Mesenchymal stem cell (in vitro differentiated cells and primary cell): Measurements from ENCODE around the gene NUP93.

Source experiments
- DNase-seq: peaks from one replicate; pipeline ENCODE4 v3.0.0-alpha.2; 2013
- H2AFZ ChIP-seq: one replicate; pipeline ENCODE4 v1.6.1; 2013; ENCODE audit warnings: low read depth, mild to moderate bottlenecking, control low read depth, inconsistent platforms, low read length, moderate library complexity
- H2AK5ac ChIP-seq: 2 replicates; pipeline ENCODE4 v1.6.1; 2013; ENCODE audit warnings: low read length, moderate library complexity, mild to moderate bottlenecking, inconsistent platforms; ENCODE audit not compliant: severe bottlenecking
- H2BK120ac ChIP-seq: one replicate; pipeline ENCODE4 v1.6.1; 2013; ENCODE audit warnings: low read depth, mild to moderate bottlenecking, inconsistent platforms, low read length, moderate library complexity
- H2BK12ac ChIP-seq, 2 experiments: one replicate each; pipeline ENCODE4 v1.6.1; 2013; ENCODE audit warnings: inconsistent platforms in 2 of 2, low read length in 2 of 2, mild to moderate bottlenecking in 2 of 2, moderate library complexity in 2 of 2, control low read depth in 1 of 2
- H2BK15ac ChIP-seq: one replicate; pipeline ENCODE4 v1.6.1; 2013; ENCODE audit warnings: mild to moderate bottlenecking, low read depth, inconsistent platforms; ENCODE audit not compliant: poor library complexity, severe bottlenecking
- H2BK5ac ChIP-seq: 2 replicates; pipeline ENCODE4 v1.6.1; 2013; ENCODE audit warnings: low read depth, mild to moderate bottlenecking, low read length, control low read depth, inconsistent platforms; ENCODE audit not compliant: poor library complexity, severe bottlenecking
- H3K14ac ChIP-seq, 2 experiments: one replicate each; pipeline ENCODE4 v1.6.1; 2013; ENCODE audit warnings: inconsistent platforms in 2 of 2, low read length in 2 of 2, control low read depth in 1 of 2, mild to moderate bottlenecking in 1 of 2, moderate library complexity in 1 of 2
- H3K18ac ChIP-seq, 2 experiments: one replicate each; pipeline ENCODE4 v1.6.1; 2013; ENCODE audit warnings: inconsistent platforms in 2 of 2, low read length in 2 of 2, control low read depth in 1 of 2, low read depth in 1 of 2, mild to moderate bottlenecking in 1 of 2
- H3K23ac ChIP-seq, 2 experiments: one replicate each; pipeline ENCODE4 v1.6.1; 2013; ENCODE audit warnings: inconsistent platforms in 2 of 2, low read length in 2 of 2, mild to moderate bottlenecking in 2 of 2, moderate library complexity in 2 of 2, control low read depth in 1 of 2
- H3K27ac ChIP-seq: 2 replicates; pipeline ENCODE4 v1.5.1; 2013; ENCODE audit warnings: mild to moderate bottlenecking, moderate library complexity, low read length, control low read depth, inconsistent platforms; ENCODE audit not compliant: poor library complexity, severe bottlenecking
- H3K27me3 ChIP-seq, 2 experiments: 2 replicates each; pipeline versions ENCODE4 v1.6.1 to v1.7.0; 2013; ENCODE audit warnings: low read length in 2 of 2, mild to moderate bottlenecking in 2 of 2, moderate library complexity in 2 of 2, control low read depth in 1 of 2, inconsistent platforms in 1 of 2; ENCODE audit not compliant: control insufficient read depth in 1 of 2, insufficient read depth in 1 of 2
- H3K36me3 ChIP-seq, 2 experiments: 2 replicates each; pipeline versions ENCODE4 v1.6.1 to v1.7.0; 2013; ENCODE audit warnings: low read length in 2 of 2, control low read depth in 1 of 2, inconsistent platforms in 1 of 2, low read depth in 1 of 2, mild to moderate bottlenecking in 1 of 2; ENCODE audit not compliant: insufficient read depth in 2 of 2, control insufficient read depth in 1 of 2
- H3K4ac ChIP-seq, 2 experiments: one replicate each; pipeline ENCODE4 v1.6.1; 2013; ENCODE audit warnings: inconsistent platforms in 2 of 2, low read length in 2 of 2, mild to moderate bottlenecking in 2 of 2, moderate library complexity in 2 of 2, control low read depth in 1 of 2, low read depth in 1 of 2
- H3K4me1 ChIP-seq: 2 replicates; pipeline ENCODE4 v1.6.1; 2013; ENCODE audit warnings: low read depth, low read length, control low read depth; ENCODE audit not compliant: control insufficient read depth, insufficient read depth
- H3K4me2 ChIP-seq: 2 replicates; pipeline ENCODE4 v1.6.1; 2013; ENCODE audit warnings: low read length, mild to moderate bottlenecking, inconsistent platforms; ENCODE audit not compliant: poor library complexity, severe bottlenecking
- H3K4me3 ChIP-seq, 2 experiments: 2 replicates each; pipeline versions ENCODE4 v1.5.1 to v1.7.0; 2013; ENCODE audit warnings: low read length in 2 of 2, mild to moderate bottlenecking in 2 of 2, control low read depth in 1 of 2, low read depth in 1 of 2; ENCODE audit not compliant: insufficient read depth in 1 of 2
- H3K79me1 ChIP-seq: replicated peaks from 2 replicates; pipeline ENCODE4 v1.6.1; 2013; ENCODE audit warnings: mild to moderate bottlenecking, control low read depth, low read length, inconsistent platforms; ENCODE audit not compliant: poor library complexity, severe bottlenecking
- H3K9ac ChIP-seq: 2 replicates; pipeline ENCODE4 v1.7.0; 2013; ENCODE audit warnings: mild to moderate bottlenecking, low read length, moderate library complexity
- H3K9me3 ChIP-seq: 2 replicates; pipeline ENCODE4 v1.7.0; 2013; ENCODE audit warnings: mild to moderate bottlenecking, low read length; ENCODE audit not compliant: control insufficient read depth
- H4K8ac ChIP-seq: one replicate; pipeline ENCODE4 v1.6.1; 2013; ENCODE audit warnings: inconsistent platforms, mild to moderate bottlenecking, low read length, moderate library complexity
- H4K91ac ChIP-seq: one replicate; pipeline ENCODE4 v1.6.1; 2013; ENCODE audit warnings: mild to moderate bottlenecking, low read length, inconsistent platforms
- WGBS: methylation state at CpG from one replicate; pipeline ENCODE4 v1.1.7; 2013; ENCODE audit warnings: mixed read lengths; 5-methylcytosine and 5-hydroxymethylcytosine counted together

The NUP93 gene

DNA sequence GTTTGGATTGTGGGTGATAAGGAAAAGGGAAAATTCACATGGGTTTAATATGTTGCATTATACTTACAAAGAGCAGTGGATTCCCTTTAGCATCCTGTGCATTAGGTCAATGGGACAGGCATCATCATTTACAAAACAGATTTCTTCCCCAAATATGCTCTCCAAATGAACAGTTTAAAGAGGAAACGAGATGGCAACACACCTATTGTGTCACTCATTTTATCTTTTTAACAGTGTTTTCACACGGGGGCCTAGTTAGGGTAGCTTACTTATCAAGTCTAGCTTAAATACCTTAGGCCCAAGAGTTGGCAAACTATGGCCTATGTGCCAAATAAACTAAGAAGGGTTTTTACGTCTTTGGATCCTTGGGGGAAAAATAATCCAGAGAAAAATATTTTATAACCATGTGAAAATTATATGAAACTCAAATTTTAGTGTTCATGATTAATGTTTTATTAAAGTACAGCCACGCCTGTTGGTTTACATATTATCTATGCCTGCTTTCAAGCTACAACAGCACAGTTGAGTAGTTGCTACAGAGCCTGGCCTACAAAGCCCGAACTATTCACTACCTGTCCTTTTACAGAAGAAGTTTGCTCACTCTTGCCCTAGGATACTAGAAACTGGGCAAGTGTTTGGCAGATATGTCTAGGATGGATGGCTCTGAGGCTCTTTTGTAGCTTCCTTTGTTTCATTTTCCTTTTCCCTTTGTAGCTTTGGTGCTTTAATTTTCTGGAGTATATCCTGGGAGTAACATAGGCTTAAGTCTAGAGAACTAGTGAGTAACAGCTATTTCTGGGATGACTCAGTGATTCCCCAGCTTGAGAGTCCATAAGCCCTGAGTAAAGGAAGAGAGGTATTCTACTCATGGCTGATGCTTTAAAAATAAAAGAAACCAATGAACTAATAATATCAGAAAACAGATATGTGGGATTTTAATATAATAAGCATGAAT is 12.4 kb downstream of the NUP93 start:
- no peak overlapping the region for H3K14ac ChIP-seq
- H2BK5ac ChIP-seq: peak overlapping the region; percentile 5
- H2BK12ac ChIP-seq: no peak overlapping the region
- no peak overlapping the region for H3K4me2 ChIP-seq
- peaks cover 3% of the 10 kb centered on the region for H3K4me1 ChIP-seq
- peak overlapping the region; percentile 85 for H3K27ac ChIP-seq
- H3K4me3 ChIP-seq: peak overlapping the region in 1 of 2 experiments; percentile 45
- peak; percentile 89 for DNase-seq
- no peaks in the 10 kb centered on the region for H3K9me3 ChIP-seq
- H3K36me3 ChIP-seq: no peaks in the 10 kb centered on the region
- no peak overlapping the region for H3K23ac ChIP-seq
- no peak overlapping the region for H4K91ac ChIP-seq
- H3K79me1 ChIP-seq: peaks cover 23% of the 10 kb centered on the region
- H2BK15ac ChIP-seq: no peak overlapping the region
- H2AFZ ChIP-seq: no peak overlapping the region
- H3K27me3 ChIP-seq: no peaks in the 10 kb centered on the region
- peak overlapping the region in 1 of 2 experiments; percentile 6 for H3K4ac ChIP-seq
- WGBS: 71% methylated on average over 1 of the region's 5 CpGs
- peak overlapping the region in 1 of 2 experiments; percentile 79 for H3K18ac ChIP-seq
- H3K9ac ChIP-seq: peak overlapping the region; percentile 80
- H2AK5ac ChIP-seq: no peak overlapping the region
- no peak overlapping the region for H2BK120ac ChIP-seq
- peak overlapping the region; percentile 88 for H4K8ac ChIP-seq

DNA sequence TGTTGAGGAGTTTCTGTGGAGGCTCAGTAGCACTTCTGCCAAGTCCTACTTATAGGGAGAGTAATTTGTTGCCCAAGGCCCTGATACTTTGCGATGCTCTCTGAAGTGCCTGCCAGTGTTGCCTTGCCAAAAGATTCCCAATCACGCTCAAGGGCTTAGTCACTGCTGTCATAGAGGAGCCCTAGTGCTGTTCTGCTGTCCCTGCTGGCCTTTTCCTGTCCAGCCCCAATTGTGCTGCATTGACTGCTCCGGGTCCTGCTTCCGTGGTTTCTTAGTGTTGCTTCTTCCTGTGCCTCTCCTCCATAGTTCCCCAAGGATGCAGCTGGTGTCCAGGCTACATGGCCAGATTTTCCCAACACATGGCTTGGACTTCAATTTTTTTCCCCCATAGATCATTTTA is 13.9 kb downstream of the NUP93 start:
- Histone ChIP-seq H3K9ac (peak overlapping the region; percentile 80), H3K14ac (no peak overlapping the region), H3K4me2 (no peak overlapping the region), H3K9me3 (no peaks in the 10 kb centered on the region), H3K4me1 (peaks cover 5% of the 10 kb centered on the region), H3K23ac (no peak overlapping the region), H3K36me3 (peaks cover 1 to 8% of the 10 kb centered on the region in 2 experiments), H3K18ac (peak overlapping the region in 1 of 2 experiments; percentile 19), H3K27ac (no peak overlapping the region), H4K8ac (no peak overlapping the region), H3K27me3 (no peaks in the 10 kb centered on the region), H3K4ac (no peak overlapping the region), H2AK5ac (peak overlapping the region; percentile 1), H4K91ac (no peak overlapping the region), H2BK12ac (no peak overlapping the region), H3K79me1 (peaks cover 26% of the 10 kb centered on the region), H2BK120ac (no peak overlapping the region), H2AFZ (no peak overlapping the region), H2BK5ac (no peak overlapping the region), H3K4me3 (peak overlapping the region in 1 of 2 experiments; percentile 20), H2BK15ac (no peak overlapping the region)
- DNase-seq: peak; percentile 79
- 53% methylated on average over 4 of the region's 4 CpGs for WGBS

DNA sequence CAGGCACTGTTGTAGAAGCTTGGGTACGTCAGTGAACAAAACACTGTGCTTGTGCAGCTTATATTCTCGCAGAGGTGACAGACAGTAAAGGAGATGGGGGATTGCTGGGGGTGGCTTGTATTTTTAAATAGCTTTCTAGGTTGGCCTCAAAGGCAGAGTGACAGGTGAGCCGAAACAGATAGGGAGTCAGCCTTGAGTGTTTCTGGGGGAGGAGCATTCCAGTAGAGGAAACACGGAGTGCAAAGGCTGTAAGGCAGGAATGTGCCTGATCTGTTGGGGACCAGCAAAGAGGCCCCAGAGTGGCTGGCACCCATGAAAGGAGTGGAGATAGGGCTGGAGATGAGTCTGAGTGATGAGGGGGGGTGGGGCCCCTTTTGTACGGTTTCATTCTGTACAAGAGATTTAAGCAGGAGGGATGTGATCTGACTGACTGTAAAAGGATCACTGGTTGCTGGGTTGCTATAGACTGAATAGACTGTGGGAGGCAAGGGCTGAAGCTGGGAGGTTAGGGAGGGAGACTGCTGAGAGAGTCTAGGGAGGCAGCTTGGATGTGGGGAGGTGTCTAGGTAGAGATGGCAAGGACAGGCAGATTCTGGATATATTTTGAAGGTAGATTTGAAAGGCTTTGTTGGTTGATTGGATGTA is 15.2 kb downstream of the NUP93 start:
- Histone ChIP-seq H2AFZ (no peak overlapping the region), H2BK120ac (no peak overlapping the region), H3K18ac (no peak overlapping the region), H3K27me3 (no peaks in the 10 kb centered on the region), H2BK5ac (no peak overlapping the region), H2BK12ac (peak overlapping the region in 1 of 2 experiments; percentile 67), H3K36me3 (peaks cover 5 to 18% of the 10 kb centered on the region in 2 experiments), H3K9me3 (no peaks in the 10 kb centered on the region), H3K79me1 (peaks cover 31% of the 10 kb centered on the region), H2BK15ac (no peak overlapping the region), H3K4me2 (no peak overlapping the region), H3K4ac (no peak overlapping the region), H3K27ac (no peak overlapping the region), H2AK5ac (no peak overlapping the region), H3K9ac (no peak overlapping the region), H4K91ac (no peak overlapping the region), H4K8ac (no peak overlapping the region), H3K4me1 (peaks cover 5% of the 10 kb centered on the region), H3K14ac (no peak overlapping the region), H3K4me3 (no peak overlapping the region), H3K23ac (no peak overlapping the region)
- 65% methylated on average over 5 of the region's 5 CpGs for WGBS
- no peak for DNase-seq

DNA sequence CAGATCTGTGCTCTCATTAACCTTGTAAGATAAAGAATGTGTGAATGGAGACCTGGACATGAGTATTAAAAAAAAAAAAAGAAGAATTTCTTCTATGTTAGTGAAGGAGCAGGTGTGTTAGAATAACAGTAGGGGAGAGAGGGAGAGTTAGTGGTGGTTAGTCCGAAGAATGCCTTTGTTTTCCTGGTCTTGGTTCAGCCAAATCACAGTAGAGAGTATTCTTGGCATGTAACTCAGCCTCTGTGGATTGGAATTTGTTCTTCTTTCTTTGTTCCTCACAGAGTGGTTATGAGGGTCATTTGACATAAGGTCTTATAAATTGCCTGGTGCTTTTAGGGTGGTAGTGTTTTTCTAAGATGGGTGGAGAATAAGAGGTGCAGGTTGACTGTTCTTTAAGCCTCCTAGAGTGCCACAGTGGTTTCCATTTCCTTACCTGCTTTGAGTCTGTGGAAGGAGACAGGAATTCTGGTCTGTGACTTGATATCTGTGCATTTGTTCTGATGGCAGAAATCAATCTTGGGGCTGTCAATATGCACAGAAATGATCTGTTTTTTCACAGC is 17.6 kb downstream of the NUP93 start:
- H2AK5ac ChIP-seq: no peak overlapping the region
- H2BK120ac ChIP-seq: no peak overlapping the region
- no peak overlapping the region for H2BK5ac ChIP-seq
- H3K4me1 ChIP-seq: peaks cover 5% of the 10 kb centered on the region
- no peak overlapping the region for H3K4ac ChIP-seq
- H2AFZ ChIP-seq: no peak overlapping the region
- H3K18ac ChIP-seq: no peak overlapping the region
- no peak overlapping the region for H3K23ac ChIP-seq
- WGBS: 100% methylated on average over 1 of the region's 1 CpG
- H3K4me3 ChIP-seq: no peak overlapping the region
- H4K91ac ChIP-seq: no peak overlapping the region
- no peak overlapping the region for H4K8ac ChIP-seq
- H3K79me1 ChIP-seq: peaks cover 38% of the 10 kb centered on the region
- H3K4me2 ChIP-seq: no peak overlapping the region
- H3K27me3 ChIP-seq: no peaks in the 10 kb centered on the region
- H2BK15ac ChIP-seq: no peak overlapping the region
- no peaks in the 10 kb centered on the region for H3K9me3 ChIP-seq
- H3K36me3 ChIP-seq: peaks cover 5 to 26% of the 10 kb centered on the region in 2 experiments
- no peak overlapping the region for H3K14ac ChIP-seq
- peak; percentile 31 for DNase-seq
- no peak overlapping the region for H3K9ac ChIP-seq
- no peak overlapping the region for H3K27ac ChIP-seq
- no peak overlapping the region for H2BK12ac ChIP-seq
